ENCODE results near the gene PPP1R9B. TPM values are rescaled to one million over a fixed set of nuclear protein-coding genes. Genes with fewer than 3 reads are reported as not detected.

The PPP1R9B gene
- total RNA-seq, 2 donors from 2014 or later = 24.1 to 34.6 TPM

- DNase-seq = no peak
- no peak overlapping the region for H3K4me3 Mint-ChIP-seq
- Histone ChIP-seq H3K9ac (ENCODE audit: extremely low read depth, low read length, poor library complexity, severe bottlenecking) (no peak overlapping the region), H3K4me1 (ENCODE audit: control insufficient read depth, insufficient read depth, low read length) (peaks cover 13% of the 10 kb centered on the region), H3K27me3 (ENCODE audit: control insufficient read depth, insufficient read depth, low read length, poor library complexity, severe bottlenecking) (no peaks in the 10 kb centered on the region), H3K36me3 (ENCODE audit: control insufficient read depth, insufficient read depth, low read length) (peaks cover 5% of the 10 kb centered on the region), H3K27ac (ENCODE audit: low read depth, low read length) (no peak overlapping the region), H3K4me3 (ENCODE audit: low read length) (no peak overlapping the region), H3K9me3 (ENCODE audit: control insufficient read depth, low read length) (no peaks in the 10 kb centered on the region)
- no peak overlapping the region for H3K27ac Mint-ChIP-seq
- no peaks in the 10 kb centered on the region for H3K9me3 Mint-ChIP-seq
- WGBS, 2 experiments (ENCODE audit: insufficient coverage in 1 of 2, insufficient read length in 1 of 2) = 93 to 94% methylated on average over 3 to 4 of the region's 4 CpGs
- peaks cover 1% of the 10 kb centered on the region for H3K36me3 Mint-ChIP-seq (ENCODE audit: low read depth)
- peaks cover 14% of the 10 kb centered on the region for H3K27me3 Mint-ChIP-seq (ENCODE audit: insufficient read depth)
- no peak for TF ChIP-seq CTCF (conservative IDR thresholded peaks at IDR 0.05)
- H3K4me1 Mint-ChIP-seq = peaks cover 14% of the 10 kb centered on the region
Observed at GRCh38 chr17:50114401-50114800, 36.1 kb downstream of the PPP1R9B start.

DNA sequence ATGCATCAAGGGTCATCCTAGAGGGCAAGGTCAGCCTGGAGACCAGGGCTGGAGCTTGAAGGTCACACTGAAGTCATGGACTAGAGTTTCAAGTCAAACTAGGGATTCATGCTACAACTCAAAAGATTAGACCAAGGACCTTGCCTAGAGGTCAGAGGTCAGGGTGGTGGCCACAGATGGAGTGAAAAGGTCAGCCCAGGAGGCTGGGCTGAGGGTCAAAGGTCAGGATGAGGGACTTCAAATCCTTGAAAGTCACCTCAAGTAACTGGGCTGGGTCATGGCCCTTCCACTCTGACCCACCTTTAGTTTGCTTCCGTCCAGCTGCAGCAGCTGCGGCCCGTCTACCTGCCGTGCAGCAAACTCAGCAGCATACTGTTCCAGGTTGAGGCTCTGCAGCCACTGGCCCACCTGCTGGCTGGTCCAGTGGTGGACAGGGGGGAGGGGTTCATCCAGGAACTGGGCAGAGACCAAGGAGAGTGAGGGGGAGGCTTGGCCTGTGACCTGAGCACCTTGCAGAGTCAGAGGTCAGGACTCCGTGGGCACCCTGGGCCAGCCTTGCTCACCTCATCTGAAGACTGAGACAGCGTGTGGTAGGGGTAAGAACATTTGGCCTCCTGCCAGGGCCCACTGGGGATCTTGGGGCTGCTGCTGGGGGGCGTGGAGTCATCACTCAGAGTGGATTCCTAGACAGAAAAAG lies 36.7 kb downstream of the PPP1R9B start:
- no peak overlapping the region for H3K4me3 Mint-ChIP-seq
- 97 to 98% methylated on average over 5 to 7 of the region's 7 CpGs for WGBS, 2 experiments (ENCODE audit: insufficient coverage in 1 of 2, insufficient read length in 1 of 2)
- H3K27ac ChIP-seq (ENCODE audit: low read depth, low read length) = no peak overlapping the region

GRCh38 chr17:50112694-50113093 lies 37.8 kb downstream of the PPP1R9B start:
- Mint-ChIP-seq H3K4me1 (peaks cover 14% of the 10 kb centered on the region), H3K4me3 (no peak overlapping the region), H3K36me3 (ENCODE audit: low read depth) (peaks cover 1% of the 10 kb centered on the region), H3K27me3 (ENCODE audit: insufficient read depth) (no peaks in the 10 kb centered on the region), H3K9me3 (no peaks in the 10 kb centered on the region), H3K27ac (peak overlapping the region; percentile 48)
- no peak overlapping the region for H3K4me3 ChIP-seq (ENCODE audit: low read length)
- H3K36me3 ChIP-seq (ENCODE audit: control insufficient read depth, insufficient read depth, low read length) = peaks cover 5% of the 10 kb centered on the region
- H3K4me1 ChIP-seq (ENCODE audit: control insufficient read depth, insufficient read depth, low read length) = peaks cover 12% of the 10 kb centered on the region
- no peaks in the 10 kb centered on the region for H3K27me3 ChIP-seq (ENCODE audit: control insufficient read depth, insufficient read depth, low read length, poor library complexity, severe bottlenecking)
- WGBS, 2 experiments (ENCODE audit: insufficient coverage in 1 of 2, insufficient read length in 1 of 2) = 93 to 100% methylated on average over 10 to 17 of the region's 17 CpGs
- no peak for TF ChIP-seq CTCF (conservative IDR thresholded peaks at IDR 0.05)
- no peak for DNase-seq
- H3K27ac ChIP-seq (ENCODE audit: low read depth, low read length) = no peak overlapping the region
- H3K9me3 ChIP-seq (ENCODE audit: control insufficient read depth, low read length) = no peaks in the 10 kb centered on the region
- no peak overlapping the region for H3K9ac ChIP-seq (ENCODE audit: extremely low read depth, low read length, poor library complexity, severe bottlenecking)

More for the DNA sequence above, 36.7 kb downstream of the PPP1R9B start:
- H3K9ac ChIP-seq (ENCODE audit: extremely low read depth, low read length, poor library complexity, severe bottlenecking) = no peak overlapping the region
- no peaks in the 10 kb centered on the region for H3K9me3 Mint-ChIP-seq
- H3K36me3 ChIP-seq (ENCODE audit: control insufficient read depth, insufficient read depth, low read length) = peaks cover 5% of the 10 kb centered on the region
- no peak for TF ChIP-seq CTCF (conservative IDR thresholded peaks at IDR 0.05)
- H3K9me3 ChIP-seq (ENCODE audit: control insufficient read depth, low read length) = no peaks in the 10 kb centered on the region
- no peaks in the 10 kb centered on the region for H3K27me3 ChIP-seq (ENCODE audit: control insufficient read depth, insufficient read depth, low read length, poor library complexity, severe bottlenecking)
- peaks cover 14% of the 10 kb centered on the region for H3K4me1 Mint-ChIP-seq
- H3K27me3 Mint-ChIP-seq (ENCODE audit: insufficient read depth) = peaks cover 7% of the 10 kb centered on the region
- H3K4me1 ChIP-seq (ENCODE audit: control insufficient read depth, insufficient read depth, low read length) = peaks cover 13% of the 10 kb centered on the region
- H3K36me3 Mint-ChIP-seq (ENCODE audit: low read depth) = peaks cover 1% of the 10 kb centered on the region
- H3K27ac Mint-ChIP-seq = no peak overlapping the region
- no peak overlapping the region for H3K4me3 ChIP-seq (ENCODE audit: low read length)
- no peak for DNase-seq
